GM12872 (cell line): ENCODE measurements around the gene CCDC40.

Experiments
- CTCF ChIP-seq: IDR thresholded peaks from 3 replicates; pipeline ENCODE4 v1.5.1; 2011; ENCODE audit warnings: low read depth, mild to moderate bottlenecking, low read length, moderate library complexity; ENCODE audit not compliant: insufficient read depth

The CCDC40 gene

GRCh38 chr17:80109713-80110446, 73.4 kb downstream of the CCDC40 start:
- no peak for TF ChIP-seq CTCF

DNA sequence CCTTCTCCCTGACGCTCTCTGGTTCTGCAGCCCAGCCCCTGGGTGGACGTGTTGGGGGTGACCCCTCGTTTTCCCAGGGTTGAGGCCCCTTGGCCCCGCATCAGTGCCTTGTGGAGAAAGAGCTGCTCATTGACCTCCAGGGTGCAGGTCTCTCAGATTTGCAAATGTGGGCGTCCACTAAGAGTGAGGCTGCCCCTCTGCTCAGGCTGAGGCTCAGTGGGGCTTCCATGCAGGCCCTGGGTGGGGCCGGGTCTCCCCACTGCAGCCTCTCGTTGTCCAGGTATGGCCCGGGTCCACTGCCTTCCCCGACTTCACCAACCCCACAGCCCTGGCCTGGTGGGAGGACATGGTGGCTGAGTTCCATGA, 74.0 kb downstream of the CCDC40 start:
- no peak for TF ChIP-seq CTCF

DNA sequence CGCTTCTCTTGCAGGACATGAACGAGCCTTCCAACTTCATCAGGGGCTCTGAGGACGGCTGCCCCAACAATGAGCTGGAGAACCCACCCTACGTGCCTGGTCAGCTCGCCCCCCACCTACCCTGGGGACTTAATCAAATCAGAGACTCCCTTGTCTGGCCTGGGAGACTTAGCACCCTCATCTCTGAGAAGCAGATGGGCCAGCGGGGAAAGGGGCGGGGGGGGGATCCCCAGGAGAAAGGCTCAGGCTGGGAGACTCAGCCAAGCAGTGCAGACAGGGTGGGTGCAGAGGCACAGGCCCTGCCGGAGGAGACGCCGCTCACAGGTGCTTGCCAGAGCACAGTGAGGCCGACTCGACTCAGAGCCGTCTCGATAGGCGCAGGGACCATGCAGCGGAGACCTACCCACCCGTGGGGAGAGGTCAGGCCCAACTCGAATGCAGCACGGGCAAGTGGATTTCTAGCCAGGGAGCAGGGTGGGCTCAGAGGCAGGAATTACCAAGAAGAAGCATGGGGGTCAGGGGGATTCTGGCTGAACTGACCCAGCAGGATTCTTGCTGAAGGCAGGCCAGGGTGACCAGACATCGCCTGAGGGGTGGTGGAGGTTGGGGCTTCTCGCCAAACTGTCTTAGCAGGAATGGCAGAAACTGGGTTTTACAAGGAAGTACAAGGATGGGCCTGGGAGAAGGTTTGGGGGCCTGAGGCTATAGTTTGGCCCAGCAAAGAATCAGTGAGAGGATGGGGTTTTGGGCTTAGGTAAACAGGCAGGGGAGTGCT, 74.7 kb downstream of the CCDC40 start:
- no peak for TF ChIP-seq CTCF

DNA sequence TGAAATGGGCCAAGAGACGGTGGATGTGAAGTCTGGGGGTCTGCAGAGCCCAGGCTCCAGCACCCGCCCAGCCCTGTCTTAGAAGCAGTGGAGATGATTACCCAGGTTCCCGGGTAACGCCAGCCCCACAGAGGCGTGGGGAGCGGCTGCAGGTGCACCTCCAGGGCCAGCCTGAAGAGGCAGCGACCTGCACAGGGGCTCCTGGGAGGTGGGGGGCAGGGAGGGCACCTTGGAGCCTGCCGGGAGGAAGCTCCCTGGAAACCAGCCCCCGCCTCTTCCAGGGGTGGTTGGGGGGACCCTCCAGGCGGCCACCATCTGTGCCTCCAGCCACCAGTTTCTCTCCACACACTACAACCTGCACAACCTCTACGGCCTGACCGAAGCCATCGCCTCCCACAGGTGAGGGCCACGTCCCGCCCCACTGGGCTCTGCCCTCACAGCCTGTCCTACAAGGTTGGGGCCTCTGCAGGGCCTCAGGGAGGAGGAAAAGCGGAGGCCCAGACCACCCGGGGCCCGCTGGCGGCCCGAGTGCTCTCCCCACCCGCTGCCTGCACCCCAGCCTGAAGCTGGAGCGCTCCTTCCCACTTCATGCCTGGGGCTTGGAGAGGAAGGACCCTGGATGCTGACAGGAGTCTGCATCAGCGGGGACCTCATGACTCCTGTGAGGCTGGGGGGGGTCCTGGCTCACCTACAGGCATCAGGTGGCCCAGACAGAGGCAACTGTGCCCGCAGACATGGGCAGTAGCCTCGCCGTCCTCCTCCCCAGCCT, 75.4 kb downstream of the CCDC40 start:
- TF ChIP-seq CTCF: no peak

- no peak for TF ChIP-seq CTCF
Measured at GRCh38 chr17:80112471-80113032, 76.1 kb downstream of the CCDC40 start.

DNA sequence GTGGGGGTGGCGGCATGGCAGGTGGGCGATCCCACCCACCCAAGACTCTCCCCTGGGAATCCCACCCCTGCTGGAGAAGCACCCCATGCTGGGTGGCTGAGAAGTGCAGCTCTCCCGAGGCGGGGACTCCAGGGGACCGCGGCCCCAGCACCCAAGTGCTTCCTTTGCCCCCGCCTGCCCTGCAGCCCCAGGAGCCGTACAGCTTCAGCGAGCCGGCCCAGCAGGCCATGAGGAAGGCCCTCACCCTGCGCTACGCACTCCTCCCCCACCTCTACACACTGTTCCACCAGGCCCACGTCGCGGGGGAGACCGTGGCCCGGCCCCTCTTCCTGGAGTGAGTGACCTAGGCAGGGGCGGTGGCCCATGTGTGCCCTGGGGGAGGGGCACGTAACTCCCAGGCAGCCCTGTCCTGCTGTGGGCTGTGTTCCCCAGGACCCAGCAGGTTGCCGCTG, 76.6 kb downstream of the CCDC40 start:
- no peak for TF ChIP-seq CTCF

- TF ChIP-seq CTCF: no peak
Measured at GRCh38 chr17:80114758-80115157, 78.3 kb downstream of the CCDC40 start.
